Activated T-cell treated with anti-CD3 and anti-CD28 coated beads for 1 hour (primary cell): ENCODE measurements around the gene KCNMA1.
"Not testable (repeated sequence)": the region's sequence is repeated elsewhere in the genome, so short reads cannot be mapped to it uniquely, and the experiment has no call there.

ENCODE experiments used
- DNase-seq: peaks from one replicate; pipeline ENCODE4 v3.0.0-alpha.2; 2020; ENCODE audit warnings: low read depth

The KCNMA1 gene

DNA sequence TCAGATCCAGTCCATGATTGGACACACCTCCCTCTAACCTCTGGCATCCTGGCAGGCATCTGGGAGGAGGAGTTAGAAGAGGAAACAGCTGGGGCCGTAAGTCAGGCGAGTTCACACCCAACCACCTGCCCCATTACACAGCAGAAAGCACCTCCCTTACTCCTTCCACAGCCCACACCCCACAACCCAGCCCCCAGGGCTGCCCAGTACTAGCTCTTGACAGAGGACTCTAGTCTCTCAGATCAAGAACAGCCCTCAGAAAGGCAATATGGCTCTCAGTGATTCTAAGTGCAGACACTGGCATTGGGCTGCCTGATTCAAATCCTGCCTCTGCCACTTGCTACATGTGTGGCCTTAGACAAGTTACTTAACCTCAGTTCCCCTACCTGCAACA, 34.1 kb downstream of the KCNMA1 start:
- no peak for DNase-seq

DNA sequence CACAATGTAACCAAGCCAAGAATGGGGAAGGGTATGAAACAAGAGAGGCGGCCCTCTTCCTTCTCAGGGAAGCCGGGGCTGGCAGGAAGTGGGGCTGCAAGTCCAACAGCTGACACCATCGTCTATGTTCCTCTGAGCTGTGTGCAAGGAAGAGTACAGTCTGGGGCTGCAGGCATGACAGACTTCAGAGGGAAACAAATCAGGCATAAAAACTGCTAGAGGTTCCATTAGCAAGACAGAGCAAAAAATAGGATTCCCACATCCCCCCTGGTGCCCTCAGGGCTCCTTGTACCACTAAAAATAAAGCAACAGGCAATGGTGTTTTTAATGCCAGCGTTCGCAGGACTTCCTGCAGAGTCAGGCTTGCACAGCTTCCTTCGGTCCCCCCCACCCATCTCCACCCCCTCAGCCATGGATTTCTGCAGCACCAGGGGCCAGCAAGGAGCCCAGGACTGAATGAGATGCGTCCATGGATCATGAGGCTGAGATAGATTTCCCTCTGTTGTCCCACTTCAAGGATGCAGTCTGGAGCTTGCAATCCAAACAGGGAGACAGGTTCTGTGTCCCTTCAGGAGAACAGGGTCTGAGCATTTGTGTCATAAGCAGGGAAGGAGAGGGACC, 34.6 kb downstream of the KCNMA1 start:
- no peak for DNase-seq

DNA sequence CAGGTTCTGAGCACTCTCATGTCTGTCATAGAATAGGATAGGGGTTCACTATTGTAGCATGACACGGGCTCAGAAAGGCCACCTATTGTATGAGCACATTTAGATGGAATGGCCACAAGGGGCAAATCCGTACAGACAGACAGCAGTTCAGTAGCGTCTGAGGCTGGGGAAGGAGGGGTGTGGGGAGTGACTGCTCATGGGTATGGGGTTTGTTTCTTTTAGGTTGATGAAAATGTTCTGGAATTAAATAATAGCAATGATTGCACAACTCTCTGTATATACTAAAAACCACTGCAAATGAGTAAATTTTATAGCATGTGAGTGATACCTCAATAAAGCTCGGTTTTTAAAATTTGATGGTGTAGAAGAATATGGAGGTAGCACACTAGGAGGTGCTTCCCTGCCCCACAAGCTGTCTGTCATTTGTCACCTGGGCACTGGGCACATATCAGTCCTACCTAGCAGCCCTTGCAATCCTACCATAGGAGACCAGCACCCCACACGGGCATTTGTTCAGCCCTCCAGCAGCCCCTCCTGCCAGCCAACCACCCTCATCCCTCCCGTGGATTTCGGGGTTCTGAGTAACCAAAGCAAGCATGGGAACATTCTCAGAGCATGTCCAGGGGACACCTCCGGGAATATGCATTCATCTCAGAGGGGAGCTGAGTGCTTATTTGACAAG, 35.2 kb downstream of the KCNMA1 start:
- DNase-seq, result no peak

DNA sequence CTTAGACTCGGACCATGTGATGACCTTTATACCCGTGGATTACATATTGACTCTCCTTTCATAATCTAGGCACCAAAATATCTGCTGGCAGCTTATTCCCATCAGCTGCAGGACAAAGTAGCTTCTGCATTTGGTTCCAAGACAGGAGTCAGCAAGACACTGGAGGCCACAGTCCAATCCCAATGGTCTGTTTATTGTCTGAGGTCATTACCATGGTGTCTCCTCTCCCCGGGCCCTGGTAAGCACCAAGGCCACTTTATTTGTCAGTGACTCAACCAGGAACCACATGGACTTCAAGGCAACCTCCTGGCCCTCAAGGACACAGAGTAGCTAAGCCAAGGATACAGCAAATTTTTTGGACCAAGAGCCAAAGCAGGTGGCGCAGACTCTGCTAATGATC, 36.1 kb downstream of the KCNMA1 start:
- DNase-seq, result no peak

DNA sequence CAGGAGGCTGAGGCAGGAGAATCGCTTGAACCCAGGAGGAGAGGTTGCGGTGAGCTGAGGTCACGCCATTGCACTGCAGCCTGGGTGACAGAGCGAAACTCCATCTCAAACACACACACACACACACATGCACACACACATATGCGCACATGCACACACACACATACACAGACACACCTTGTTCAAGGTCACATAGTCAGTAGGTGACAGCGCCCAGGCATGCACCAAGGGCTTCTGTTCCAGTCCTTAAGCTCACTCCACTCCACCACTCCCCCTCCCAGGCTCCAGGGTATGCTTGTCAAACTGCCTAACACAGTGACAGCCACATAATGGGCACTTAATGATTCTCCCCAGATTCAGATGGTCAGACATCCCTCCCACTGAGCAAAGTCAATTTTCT, 37.0 kb downstream of the KCNMA1 start:
- no peak for DNase-seq

DNA sequence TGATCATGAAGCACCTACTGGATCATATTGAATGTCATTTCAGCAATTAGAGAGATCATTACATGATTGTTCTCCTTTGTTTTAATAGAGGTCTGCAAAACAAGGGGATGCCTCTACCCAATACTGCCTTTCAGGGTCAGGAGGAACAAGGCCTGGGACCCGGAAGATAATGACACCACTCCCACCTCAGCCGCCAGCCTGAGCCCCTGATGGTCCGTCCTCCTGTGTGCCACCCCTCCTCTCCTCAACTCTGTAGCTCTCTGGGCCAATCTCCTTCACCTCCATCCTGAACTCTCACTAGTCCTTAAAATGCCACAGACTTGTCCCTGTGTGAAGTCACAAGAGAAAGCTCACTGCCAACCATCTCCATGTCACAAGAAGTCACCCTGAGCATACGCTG, 38.0 kb downstream of the KCNMA1 start:
- no peak for DNase-seq

DNA sequence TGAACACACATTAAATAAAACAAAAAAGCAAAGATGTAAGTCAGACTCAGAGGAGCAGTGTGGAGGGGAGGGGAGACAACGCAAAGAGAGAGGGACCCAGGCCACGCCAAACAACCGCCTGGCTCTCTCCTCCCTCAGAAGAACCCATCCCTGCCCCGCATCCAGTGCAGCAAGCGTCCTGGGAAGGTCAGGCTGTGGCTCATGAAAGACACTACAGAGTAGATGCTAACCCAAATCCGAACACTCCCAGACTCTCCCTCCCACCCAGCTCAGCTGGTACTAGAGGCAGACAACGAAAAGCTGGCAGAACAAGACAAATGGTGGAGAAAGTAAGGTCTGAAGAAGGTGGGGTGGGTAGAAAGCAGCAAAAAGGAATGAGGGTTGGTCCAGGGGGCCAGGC, 39.0 kb downstream of the KCNMA1 start:
- DNase-seq, result no peak

DNA sequence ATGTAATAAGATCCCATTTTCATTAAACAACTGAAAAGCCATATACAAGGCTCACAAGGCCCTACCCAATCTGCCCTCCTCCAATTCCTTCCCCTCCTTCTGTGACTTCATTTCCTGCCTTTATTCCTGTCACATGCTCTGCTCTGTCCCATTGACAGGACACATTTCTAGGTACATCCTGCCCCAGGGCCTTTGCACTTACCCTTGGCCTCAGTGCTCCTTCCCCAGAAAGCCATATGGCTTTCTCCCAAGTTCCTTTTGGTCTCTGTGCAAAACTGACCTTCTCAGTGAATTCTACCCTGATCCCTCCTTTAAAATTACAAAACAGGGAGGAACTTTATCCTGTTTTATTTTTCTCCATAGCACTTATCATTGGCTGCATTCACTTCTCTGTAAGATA, 40.0 kb downstream of the KCNMA1 start:
- no peak for DNase-seq

DNA sequence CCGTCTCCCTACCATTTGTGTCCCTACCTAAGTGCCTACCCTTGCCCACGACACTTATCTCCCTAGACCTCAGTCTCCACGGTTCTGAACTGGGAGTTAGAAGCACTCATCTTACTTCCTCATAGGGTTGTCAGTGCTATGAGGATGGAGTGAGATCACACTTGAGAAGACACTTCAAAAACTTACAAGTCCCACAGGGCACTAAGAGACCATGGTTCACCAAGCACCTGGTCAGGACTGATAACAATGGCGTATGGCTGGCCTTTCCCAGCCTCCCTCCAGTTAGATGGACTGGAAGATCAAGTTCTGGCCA, 43.2 kb downstream of the KCNMA1 start:
- DNase-seq, result no peak

DNA sequence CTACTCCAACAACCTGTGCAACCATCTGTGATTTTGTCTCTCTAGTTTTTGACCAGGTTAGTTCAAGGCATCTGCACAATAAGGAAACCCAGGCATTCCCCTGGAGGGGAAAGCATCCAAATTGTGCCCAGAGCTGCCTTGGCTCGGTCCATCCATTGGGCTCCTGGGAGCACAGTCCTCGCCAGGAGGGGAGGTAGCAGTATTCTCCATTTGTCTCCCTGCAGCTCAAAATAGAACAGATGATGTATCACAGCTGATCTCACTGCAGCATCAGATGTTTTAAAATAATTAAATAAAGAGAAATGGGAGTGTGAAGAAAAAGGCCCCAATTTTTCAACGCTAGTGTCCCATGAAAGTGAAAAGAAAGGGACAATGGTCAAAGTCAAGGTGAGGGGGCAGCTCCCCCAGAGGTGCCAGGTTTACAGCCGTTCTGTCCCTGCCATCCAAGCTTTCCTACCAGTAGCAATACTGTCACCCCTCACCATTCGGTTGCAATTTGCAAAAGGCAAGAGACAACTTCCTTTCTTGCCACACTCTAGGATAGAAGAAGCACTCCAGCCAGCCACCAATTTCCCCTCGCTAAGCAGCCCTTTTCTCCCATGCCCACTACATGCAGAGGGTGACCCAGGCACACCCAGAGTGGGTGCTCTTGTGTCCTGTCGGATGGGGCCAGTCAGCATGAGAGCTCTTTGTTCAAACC, 43.7 kb downstream of the KCNMA1 start:
- DNase-seq, result no peak

DNA sequence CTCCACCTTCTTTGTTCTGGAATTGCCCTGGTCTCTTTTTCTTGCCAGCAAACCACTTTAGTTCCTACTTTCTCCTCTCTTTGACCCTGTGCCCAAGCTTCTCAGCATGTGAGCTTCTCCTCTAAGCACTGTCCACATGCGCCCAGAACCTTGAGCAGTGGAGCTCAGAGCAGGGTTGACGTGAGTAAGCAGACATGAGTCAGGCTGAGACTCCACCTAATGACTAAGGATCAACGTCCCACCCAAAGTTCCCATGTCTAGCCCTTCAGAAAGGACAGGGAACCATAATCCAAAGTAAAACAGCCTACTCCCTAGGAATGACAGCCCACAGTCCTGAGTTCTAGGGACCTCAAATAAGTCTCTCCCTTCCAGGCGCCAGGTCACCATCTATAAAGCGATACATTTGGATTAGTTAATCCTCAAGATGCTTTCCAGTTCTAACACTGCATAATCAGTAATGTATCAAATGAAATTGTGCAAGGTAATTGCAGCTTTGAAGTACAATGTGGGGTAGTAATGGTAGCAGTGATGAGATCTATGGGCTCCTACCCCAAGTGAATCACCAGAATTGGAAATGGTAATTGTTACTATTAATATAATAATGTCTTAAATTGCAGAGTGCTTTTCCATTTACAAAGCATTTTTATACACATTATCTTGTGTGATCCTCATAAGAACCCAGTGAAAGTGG, 44.5 kb downstream of the KCNMA1 start:
- no peak for DNase-seq

DNA sequence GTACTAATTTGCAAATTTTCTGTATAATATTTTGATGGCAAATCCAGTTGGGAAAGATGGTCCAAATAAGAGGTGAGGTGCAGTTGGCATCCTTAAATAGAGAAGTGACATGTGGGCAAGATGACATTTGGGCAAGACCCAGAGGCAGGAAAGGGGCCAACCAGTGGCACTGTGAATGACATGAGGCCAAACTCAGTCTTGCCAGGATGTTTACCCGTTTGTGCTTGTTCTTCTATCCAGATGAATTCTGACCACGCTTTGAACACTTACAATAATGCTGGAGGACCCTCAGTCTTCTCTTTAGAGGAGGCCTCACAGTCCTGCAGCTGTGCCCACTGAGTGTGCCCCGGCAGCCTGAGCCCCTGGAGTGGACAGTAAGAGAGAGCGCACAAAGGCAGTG, 45.1 kb downstream of the KCNMA1 start:
- no peak for DNase-seq

DNA sequence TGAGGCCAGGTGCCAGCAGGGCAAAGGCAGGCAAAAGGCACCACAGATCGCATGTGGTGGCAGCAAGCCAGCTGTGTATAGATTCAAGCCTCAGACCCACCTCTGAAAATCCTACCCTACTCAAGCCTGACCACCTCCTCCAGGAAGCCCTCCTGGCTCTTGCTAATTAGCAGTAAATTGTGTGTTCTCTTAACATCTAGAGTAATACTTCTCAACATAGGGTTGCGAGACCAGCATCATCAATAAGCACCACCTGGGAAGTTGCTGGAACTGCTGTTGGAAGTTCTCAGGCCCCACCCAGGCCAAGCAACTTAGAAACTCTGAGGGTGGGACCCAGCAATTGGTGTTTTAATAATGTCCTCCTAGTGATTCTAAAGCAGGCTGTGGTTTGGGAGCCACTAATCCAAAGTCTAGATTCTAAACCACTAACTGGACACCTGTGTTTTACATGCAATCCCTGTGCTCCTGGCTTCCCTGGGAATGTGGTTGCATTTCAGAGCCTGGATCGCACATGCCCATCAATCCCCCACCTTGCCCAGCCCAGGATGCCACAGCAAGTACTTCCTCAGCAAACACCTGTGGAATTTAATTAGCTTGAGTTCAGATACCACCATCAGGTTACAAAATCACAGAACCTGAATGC, 46.2 kb downstream of the KCNMA1 start:
- DNase-seq, result no peak

DNA sequence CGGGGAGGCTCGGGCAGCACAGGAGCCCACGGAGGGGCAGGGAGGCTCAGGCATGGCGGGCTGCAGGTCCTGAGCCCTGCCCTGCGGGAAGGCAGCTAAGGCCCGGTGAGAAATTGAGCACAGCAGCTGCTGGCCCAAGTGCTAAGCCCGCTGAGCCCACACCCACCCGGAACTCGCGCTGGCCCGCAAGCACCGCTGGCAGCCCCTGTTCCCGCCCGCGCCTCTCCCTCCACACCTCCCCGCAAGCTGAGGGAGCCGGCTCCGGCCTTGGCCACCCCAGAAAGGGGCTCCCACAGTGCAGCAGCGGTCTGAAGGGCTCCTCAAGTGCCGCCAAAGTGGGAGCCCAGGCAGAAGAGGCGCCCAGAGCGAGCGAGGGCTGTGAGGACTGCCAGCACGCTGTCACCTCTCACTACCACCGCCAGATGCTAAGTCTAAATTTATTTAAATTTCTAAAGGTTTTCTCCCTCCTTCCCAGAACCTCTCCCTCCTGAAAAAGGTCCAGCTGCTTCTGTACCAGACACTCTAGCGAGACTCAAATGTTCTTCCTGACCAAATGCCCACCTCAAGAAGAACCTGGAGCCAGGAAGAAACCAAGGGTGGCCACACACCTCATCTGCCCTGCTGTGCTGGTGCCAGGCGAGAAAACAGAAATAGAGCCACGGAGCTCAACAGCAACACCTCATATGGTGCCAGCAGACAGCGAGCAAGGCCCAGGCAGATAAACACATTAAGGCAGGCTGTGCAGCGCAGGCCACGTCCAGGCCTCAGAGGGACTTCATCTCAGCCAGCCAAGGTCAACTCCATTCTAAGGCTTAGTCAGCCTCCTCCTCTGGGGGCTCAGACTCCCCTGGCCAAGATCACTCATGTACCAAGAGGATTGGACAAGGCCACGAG, 47.0 kb downstream of the KCNMA1 start:
- no peak for DNase-seq

DNA sequence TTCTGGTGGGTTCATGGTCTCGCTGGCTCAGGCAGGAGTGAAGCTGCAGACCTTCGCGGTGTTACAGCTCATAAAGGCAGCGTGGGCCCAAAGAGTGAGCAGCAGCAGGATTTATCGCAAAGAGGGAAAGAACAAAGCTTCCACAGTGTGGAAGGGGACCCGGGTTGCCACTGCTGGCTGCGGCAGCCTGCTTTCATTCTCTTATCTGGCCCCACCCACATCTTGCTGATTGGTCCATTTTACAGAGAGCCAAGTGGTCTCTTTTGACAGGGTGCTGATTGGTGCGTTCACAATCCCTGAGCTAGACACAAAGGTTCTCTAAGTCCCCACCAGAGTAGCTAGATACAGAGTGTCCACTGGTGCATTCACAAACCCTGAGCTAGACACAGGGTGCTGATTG, 47.9 kb downstream of the KCNMA1 start:
- not testable (repeated sequence) for DNase-seq

DNA sequence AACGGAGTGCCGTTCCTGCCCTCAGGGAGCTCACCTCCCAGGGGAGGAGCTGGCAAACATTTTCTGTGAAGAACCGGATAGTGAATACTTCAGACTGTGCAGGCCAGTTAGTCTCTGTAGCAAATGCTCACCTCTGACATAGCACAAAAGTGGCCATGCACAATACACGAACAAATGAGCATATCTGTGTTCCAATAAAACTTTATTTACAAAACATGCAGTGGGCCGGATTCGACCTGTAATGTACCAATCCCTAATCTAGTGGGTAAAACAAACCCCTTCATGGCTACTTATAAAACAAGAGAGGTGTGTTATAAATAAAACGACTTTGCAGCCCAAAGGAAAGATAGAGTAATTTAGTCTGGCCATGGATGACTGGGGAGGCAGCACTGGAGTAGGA, 48.7 kb downstream of the KCNMA1 start:
- no peak for DNase-seq

DNA sequence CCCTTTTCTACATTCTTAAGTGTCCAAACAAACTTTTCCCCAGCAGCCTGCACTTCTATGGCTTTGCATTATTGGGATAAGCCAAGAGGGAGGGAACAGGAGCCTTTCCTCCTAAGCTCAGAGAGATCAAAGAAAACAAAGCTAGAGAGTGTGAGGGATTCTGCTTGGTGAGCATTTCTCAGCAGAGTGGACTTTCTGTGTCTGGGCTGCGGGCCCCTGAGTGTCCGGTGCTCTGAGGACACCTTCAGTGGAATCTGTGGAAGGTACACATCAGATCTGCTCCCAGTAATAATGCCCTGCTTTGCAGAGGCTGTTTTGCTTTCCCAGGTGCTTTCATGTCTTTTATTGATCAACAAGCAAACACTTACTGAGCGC, 50.2 kb downstream of the KCNMA1 start:
- no peak for DNase-seq

DNA sequence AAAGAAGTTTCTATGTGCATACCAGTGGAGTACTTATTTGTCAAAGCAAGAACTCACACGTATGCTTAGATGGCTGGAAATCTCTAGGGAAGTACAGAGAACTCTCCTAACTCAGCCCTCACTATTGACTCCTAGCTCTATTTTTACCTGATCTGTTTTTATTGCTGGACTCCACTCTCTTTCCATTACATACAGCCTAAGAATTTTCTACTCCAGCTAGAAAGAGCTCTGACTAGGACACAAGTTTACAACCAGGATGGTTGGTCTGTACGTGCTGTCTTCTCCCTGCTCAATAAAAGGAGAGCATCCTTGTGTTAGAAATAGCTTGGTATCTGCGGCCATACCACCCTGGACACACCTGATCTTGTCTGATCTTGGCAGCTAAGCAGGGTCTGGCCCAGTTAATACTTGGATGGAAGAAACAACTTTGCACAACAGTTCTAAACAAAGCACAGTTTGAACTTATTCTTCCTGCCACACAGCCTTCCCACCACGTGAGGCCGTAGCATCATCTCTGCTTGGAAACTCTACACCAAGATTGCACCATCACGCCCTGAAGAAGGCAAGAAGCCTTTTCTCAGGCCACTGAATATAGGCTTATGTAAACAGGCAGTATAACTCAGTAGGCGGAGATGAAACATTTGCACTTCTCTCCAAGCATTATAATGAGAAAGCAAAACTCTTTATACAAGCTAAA, 50.7 kb downstream of the KCNMA1 start:
- no peak for DNase-seq

DNA sequence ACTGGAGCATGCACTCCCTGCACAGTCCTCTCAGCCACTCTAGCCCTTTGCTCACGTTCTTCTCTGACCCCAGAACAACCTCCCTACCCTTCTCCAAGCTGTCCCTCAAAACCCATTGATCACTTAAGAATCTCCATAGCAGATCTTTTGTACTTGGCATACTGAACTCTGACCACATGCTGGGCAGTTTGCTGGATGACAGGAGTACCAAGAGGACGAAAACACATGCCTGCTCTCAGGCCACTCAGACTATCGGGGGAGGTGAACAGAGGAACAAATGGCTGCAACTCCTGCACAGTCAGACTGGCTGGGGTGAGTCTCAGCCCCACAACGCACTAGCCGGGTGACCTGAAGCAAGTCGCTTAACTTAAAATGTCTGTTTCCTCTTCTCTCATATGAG, 52.7 kb downstream of the KCNMA1 start:
- DNase-seq, result no peak

DNA sequence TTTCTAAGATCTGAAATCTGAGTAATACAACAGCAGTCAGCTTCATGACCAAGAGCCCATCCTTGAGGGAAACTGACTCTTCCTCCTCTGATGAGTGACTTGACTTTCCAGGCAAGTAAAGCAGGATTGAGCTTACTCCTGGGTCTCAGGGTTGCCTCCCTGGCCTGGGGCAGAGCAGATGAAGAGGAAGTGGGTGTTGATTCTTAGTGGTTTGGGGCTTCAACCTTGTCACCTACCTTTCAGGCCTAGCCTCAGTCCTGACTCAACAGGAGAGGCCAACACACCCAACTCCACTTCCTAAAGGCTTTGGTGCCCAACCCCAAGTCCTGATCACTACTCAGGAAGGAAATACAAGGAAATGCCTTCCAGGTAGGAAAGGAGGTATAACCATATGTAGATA, 54.1 kb downstream of the KCNMA1 start:
- DNase-seq, result no peak

DNA sequence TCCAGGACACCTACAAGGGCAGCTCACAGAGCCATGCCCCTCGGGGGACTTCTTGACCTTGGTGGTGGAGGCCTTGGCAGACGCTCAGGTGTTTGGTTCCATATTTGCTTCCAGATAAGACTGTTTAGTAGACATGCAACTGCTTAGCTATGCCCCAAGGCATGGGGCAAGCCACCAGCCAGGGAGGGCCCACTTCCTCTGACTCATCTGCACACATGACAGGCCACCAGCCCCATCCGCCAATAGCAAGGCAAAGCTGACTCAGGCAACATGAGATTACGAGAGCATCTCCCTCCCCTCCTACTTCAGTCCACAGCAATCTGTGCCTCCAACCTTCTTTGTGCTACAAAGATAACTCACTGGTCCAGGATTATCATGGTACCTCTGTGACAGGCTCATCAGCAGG, 54.9 kb downstream of the KCNMA1 start:
- no peak for DNase-seq
